Spinal cord (tissue), 10 donors: ENCODE data around the gene SPTLC2. TPM values are rescaled to one million over a fixed set of nuclear protein-coding genes. Genes with fewer than 3 reads are reported as not detected.
"Not testable (repeated sequence)": the region's sequence is repeated elsewhere in the genome, so short reads cannot be mapped to it uniquely, and the experiment has no call there.

Experiments used
- DNase-seq, 6 donors: peaks; one replicate each; pipeline versions ENCODE4 v3.0.0 to v3.0.0-alpha.2; 2013 to 2015; ENCODE audit warnings: low spot score in 6 of 6, low read depth in 4 of 6
- H3K27ac ChIP-seq: one replicate; pipeline ENCODE4 v1.5.1; 2013; ENCODE audit warnings: low read depth, low read length, control low read depth
- H3K27me3 ChIP-seq: one replicate; pipeline ENCODE4 v1.6.1; 2013; ENCODE audit warnings: low read length; ENCODE audit not compliant: control insufficient read depth, insufficient read depth
- H3K36me3 ChIP-seq: one replicate; pipeline ENCODE4 v1.6.1; 2013; ENCODE audit warnings: low read length; ENCODE audit not compliant: control insufficient read depth, insufficient read depth
- H3K4me1 ChIP-seq: one replicate; pipeline ENCODE4 v1.6.1; 2013; ENCODE audit warnings: low read length; ENCODE audit not compliant: control insufficient read depth, insufficient read depth
- H3K4me3 ChIP-seq: one replicate; pipeline ENCODE4 v1.5.1; 2013; ENCODE audit warnings: low read depth, low read length, control low read depth
- H3K9me3 ChIP-seq: one replicate; pipeline ENCODE4 v1.6.1; 2013; ENCODE audit warnings: low read length; ENCODE audit not compliant: control insufficient read depth, insufficient read depth
- WGBS: methylation state at CpG from one replicate; pipeline ENCODE4 v1.1.5; 2013; ENCODE audit warnings: missing lambda C conversion rate; ENCODE audit not compliant: insufficient coverage; 5-methylcytosine and 5-hydroxymethylcytosine counted together
- polyA plus RNA-seq, 2 donors: library from polyadenylated mRNA; unstranded; fragments of 120-200 nt; gene quantifications; one replicate each; pipeline ENCODE4 v1.2.1, GENCODE V29; 2013; ENCODE audit not compliant: insufficient read length in 2 of 2
- total RNA-seq, 2 donors: library from RNA; depleted of rRNA in 1 of 2; stranded (reverse); fragments of 120-200 nt in 1 of 2; fragments of >200 nt in 1 of 2; gene quantifications; one replicate each; pipeline versions ENCODE4 v1.2.3 to v1.2.4, GENCODE V29; 2013 to 2014
- donor health status: healthy.

The SPTLC2 gene
- total and polyA plus RNA-seq, 4 donors, result 24.4 to 68.1 (median 39.6) TPM

DNA sequence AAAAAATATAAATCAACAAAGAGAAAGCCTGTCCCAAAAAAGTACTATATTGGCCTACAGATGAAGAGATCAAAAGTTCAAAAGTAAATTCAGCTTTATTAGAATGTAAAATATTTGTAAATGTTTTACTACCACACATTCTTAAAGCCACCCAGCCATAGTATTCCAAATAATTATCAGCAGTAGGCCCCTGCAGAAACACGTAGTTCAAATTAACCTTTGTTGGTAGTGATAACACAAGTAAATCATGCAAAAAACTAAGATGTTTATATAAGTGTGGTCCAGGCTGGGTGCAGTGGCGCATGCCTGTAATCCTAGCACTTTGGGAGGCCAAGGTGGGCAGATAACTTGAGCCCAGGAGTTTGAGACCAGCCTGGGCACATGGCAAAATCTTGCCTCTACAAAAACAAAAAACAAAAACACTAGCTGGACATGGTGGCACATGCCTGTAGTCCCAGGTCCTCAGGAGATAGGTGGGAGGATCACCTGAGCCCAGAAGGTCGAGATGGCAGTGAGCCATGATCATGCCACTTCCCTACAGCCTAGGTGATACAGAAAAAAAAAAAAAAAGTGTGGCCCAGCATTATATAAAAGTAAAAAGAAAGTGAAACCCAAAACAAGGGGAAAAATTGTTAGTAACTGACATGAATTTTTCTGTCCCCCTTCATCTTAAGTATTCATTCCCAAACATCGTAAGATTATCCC, 17.9 kb downstream of the SPTLC2 start:
- WGBS, result no CpG with 5 or more reads among the region's 4 CpGs
- H3K4me1 ChIP-seq, result no peaks in the 10 kb centered on the region
- H3K27ac ChIP-seq, result no peak overlapping the region

GRCh38 chr14:77593501-77593961, 22.9 kb downstream of the SPTLC2 start:
- no CpG with 5 or more reads among the region's 2 CpGs for WGBS
- H3K36me3 ChIP-seq, result peaks cover 9% of the 10 kb centered on the region
- no peaks in the 10 kb centered on the region for H3K9me3 ChIP-seq
- H3K27me3 ChIP-seq, result no peaks in the 10 kb centered on the region
- no peaks in the 10 kb centered on the region for H3K4me1 ChIP-seq
- peak in 1 of 6 donors; percentile 64 for DNase-seq
- no peak overlapping the region for H3K4me3 ChIP-seq
- H3K27ac ChIP-seq, result no peak overlapping the region

More for the DNA sequence above, 17.9 kb downstream of the SPTLC2 start:
- no peaks in the 10 kb centered on the region for H3K9me3 ChIP-seq
- H3K36me3 ChIP-seq, result peaks cover 7% of the 10 kb centered on the region
- no peaks in the 10 kb centered on the region for H3K27me3 ChIP-seq
- no peak for DNase-seq
- no peak overlapping the region for H3K4me3 ChIP-seq

DNA sequence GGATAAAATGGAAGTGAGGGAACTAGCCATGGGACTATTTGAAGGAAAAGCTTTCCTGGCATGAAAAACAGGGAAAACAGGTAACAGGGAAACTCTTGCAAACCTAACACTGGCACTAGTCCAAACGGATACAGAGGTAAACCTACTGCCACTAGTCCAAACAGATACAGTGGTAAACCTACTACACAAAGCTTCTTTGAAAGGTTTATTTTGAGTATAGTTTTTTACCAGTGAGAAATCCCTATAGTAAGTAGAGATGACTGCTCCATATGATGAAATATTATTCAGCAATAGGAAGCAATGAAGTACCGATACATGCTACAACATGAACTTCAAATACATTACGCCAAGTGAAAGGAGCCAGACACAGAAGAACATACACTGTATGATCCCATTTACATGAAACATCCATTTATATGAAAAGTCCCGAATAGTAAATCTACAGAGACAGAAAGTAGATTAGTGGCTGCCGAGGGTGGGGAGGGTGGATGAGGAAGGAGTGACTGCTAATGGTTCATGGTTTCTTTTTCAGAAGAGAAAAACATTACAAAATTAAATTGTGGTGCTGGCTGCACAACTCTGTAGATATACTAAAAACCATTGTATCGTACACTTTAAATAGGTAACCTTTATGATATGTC, 25.5 kb downstream of the SPTLC2 start:
- Histone ChIP-seq H3K9me3 (no peaks in the 10 kb centered on the region), H3K4me1 (no peaks in the 10 kb centered on the region), H3K27me3 (no peaks in the 10 kb centered on the region), H3K36me3 (peaks cover 6% of the 10 kb centered on the region), H3K4me3 (no peak overlapping the region), H3K27ac (no peak overlapping the region)
- no peak for DNase-seq
- WGBS, result 100% methylated on average over 1 of the region's 6 CpGs

DNA sequence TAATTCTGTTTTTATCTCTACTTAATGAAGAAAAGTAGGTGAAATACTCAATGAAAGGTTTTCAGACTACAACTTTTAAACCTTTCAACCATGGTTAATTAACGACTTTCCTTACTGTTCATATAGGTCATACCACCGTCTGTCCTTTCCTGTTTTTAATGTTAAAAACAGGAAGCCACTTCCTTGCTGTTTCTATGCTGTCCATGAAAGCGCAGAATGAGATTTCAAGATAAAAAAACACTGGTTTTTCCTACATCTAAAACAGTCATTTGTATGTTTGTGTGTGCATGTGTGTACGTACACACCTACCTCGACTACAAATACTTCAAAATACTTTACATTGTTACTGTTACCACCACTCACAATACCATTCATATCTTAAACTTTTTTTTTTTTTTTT, 27.3 kb downstream of the SPTLC2 start:
- WGBS, result 100% methylated on average over 1 of the region's 5 CpGs
- Histone ChIP-seq H3K27ac (no peak overlapping the region), H3K4me1 (peaks cover 5% of the 10 kb centered on the region), H3K9me3 (no peaks in the 10 kb centered on the region), H3K27me3 (no peaks in the 10 kb centered on the region), H3K36me3 (peaks cover 2% of the 10 kb centered on the region), H3K4me3 (no peak overlapping the region)
- DNase-seq, result no peak

DNA sequence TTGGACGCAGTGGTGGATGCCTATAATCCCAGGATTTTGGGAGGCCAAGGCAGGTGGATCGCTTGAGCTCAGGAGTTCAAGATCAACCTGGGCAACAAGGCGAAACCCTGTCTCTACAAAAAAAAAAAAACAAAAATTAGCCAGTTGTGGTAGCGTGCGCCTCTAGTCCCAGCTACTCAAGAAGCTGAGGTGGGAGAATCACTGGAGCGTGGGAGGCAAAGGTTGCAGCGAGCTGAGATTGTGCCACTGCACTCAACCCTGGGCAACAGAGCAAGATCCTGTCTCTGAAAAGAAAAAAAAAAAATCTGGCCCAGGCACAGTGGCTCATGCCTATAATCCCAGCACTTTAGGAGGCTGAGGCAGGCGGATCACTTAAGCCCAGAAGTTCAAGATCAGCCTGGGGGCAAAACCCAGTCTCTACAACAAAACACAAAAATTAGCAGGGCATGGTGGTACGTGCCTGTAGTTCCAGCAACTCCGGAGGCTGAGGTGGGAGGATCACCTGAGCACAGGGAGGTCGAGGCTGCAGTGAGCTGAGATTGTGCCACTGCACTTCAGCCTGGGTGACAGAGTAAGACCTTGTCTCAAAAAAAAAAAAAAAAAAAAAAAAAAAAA, 27.9 kb downstream of the SPTLC2 start:
- not testable (repeated sequence) for H3K4me3 ChIP-seq, DNase-seq, H3K4me1 ChIP-seq, H3K27me3 ChIP-seq, H3K27ac ChIP-seq, H3K36me3 ChIP-seq, H3K9me3 ChIP-seq
- 98% methylated on average over 6 of the region's 11 CpGs for WGBS

- no peaks in the 10 kb centered on the region for H3K27me3 ChIP-seq
- H3K27ac ChIP-seq, result no peak overlapping the region
- peaks cover under 1% of the 10 kb centered on the region for H3K36me3 ChIP-seq
- H3K4me1 ChIP-seq, result peaks cover 5% of the 10 kb centered on the region
- no CpG with 5 or more reads among the region's 3 CpGs for WGBS
- DNase-seq, result peak in 1 of 6 donors; percentile 23
- H3K9me3 ChIP-seq, result no peaks in the 10 kb centered on the region
- no peak overlapping the region for H3K4me3 ChIP-seq
Observed at GRCh38 chr14:77585385-77585784, 31.1 kb downstream of the SPTLC2 start.

- DNase-seq, result peak in 2 of 6 donors; percentile 26 to 50
- peaks cover 5% of the 10 kb centered on the region for H3K4me1 ChIP-seq
- no peak overlapping the region for H3K4me3 ChIP-seq
- 57% methylated on average over 7 of the region's 10 CpGs for WGBS
- no peak overlapping the region for H3K27ac ChIP-seq
- H3K36me3 ChIP-seq, result no peaks in the 10 kb centered on the region
- H3K27me3 ChIP-seq, result no peaks in the 10 kb centered on the region
- no peaks in the 10 kb centered on the region for H3K9me3 ChIP-seq
Observed at GRCh38 chr14:77584809-77585208, 31.6 kb downstream of the SPTLC2 start.

GRCh38 chr14:77583657-77584056, 32.8 kb downstream of the SPTLC2 start:
- H3K27ac ChIP-seq, result no peak overlapping the region
- no CpG with 5 or more reads among the region's 3 CpGs for WGBS

DNA sequence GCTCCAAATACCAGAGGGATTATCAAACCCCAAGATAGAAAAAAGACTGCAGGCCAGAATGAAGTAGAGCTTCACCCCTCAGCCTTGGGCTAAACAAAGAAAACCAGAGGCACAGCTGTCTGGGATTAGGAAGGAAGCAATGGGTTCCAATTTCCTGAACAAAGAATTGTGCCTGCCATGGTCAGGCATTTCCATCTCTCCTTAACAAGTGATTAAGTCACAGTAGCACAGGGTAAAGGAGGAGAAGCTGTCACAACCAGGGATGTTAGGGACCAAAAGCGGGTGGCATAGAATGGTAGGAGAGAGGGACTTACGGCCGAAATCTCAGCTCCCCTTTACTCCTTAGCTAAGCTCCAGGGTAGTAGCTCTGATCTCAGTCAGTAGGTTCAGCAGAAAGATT, 33.9 kb downstream of the SPTLC2 start:
- Histone ChIP-seq H3K4me3 (no peak overlapping the region), H3K27me3 (no peaks in the 10 kb centered on the region), H3K36me3 (no peaks in the 10 kb centered on the region), H3K27ac (no peak overlapping the region), H3K9me3 (no peaks in the 10 kb centered on the region), H3K4me1 (peaks cover 5% of the 10 kb centered on the region)
- WGBS, result 100% methylated on average over 1 of the region's 3 CpGs
- no peak for DNase-seq

More at GRCh38 chr14:77583657-77584056, 32.8 kb downstream of the SPTLC2 start:
- Histone ChIP-seq H3K9me3 (no peaks in the 10 kb centered on the region), H3K4me1 (peaks cover 5% of the 10 kb centered on the region), H3K4me3 (no peak overlapping the region), H3K27me3 (no peaks in the 10 kb centered on the region), H3K36me3 (no peaks in the 10 kb centered on the region)
- DNase-seq, result no peak
